ENCODE data around the gene HIVEP3.
A peak's percentile ranks its signal among the peaks of the same experiment; 100 is the strongest.

Gene HIVEP3

GRCh38 chr1:41521766-41522165, 397.0 kb downstream of the HIVEP3 start:
- no peaks in the 10 kb centered on the region for H3K27me3 Mint-ChIP-seq (ENCODE audit: low read depth)
- no peak overlapping the region for H3K27ac Mint-ChIP-seq
- no peaks in the 10 kb centered on the region for H3K9me3 Mint-ChIP-seq
- no peaks in the 10 kb centered on the region for H3K4me1 Mint-ChIP-seq (ENCODE audit: low read depth)
- no peak for DNase-seq (ENCODE audit: low spot score)
- H3K4me3 Mint-ChIP-seq, result no peak overlapping the region
- peaks cover 10% of the 10 kb centered on the region for H3K36me3 Mint-ChIP-seq (ENCODE audit: low read depth)

- Mint-ChIP-seq H3K36me3 (ENCODE audit: low read depth) (peaks cover 10% of the 10 kb centered on the region), H3K27me3 (ENCODE audit: low read depth) (no peaks in the 10 kb centered on the region), H3K4me1 (ENCODE audit: low read depth) (no peaks in the 10 kb centered on the region), H3K4me3 (no peak overlapping the region), H3K9me3 (no peaks in the 10 kb centered on the region), H3K27ac (no peak overlapping the region)
- no peak for DNase-seq (ENCODE audit: low spot score)
Observed at GRCh38 chr1:41520951-41521752, 397.6 kb downstream of the HIVEP3 start.

- H3K36me3 Mint-ChIP-seq (ENCODE audit: low read depth), result peaks cover 10% of the 10 kb centered on the region
- no peaks in the 10 kb centered on the region for H3K4me1 Mint-ChIP-seq (ENCODE audit: low read depth)
- no peak for DNase-seq (ENCODE audit: low spot score)
- H3K27ac Mint-ChIP-seq, result no peak overlapping the region
- H3K4me3 Mint-ChIP-seq, result no peak overlapping the region
- H3K9me3 Mint-ChIP-seq, result no peaks in the 10 kb centered on the region
- H3K27me3 Mint-ChIP-seq (ENCODE audit: low read depth), result no peaks in the 10 kb centered on the region
Observed at GRCh38 chr1:41519667-41520066, 399.1 kb downstream of the HIVEP3 start.

- Mint-ChIP-seq H3K27me3 (ENCODE audit: low read depth) (no peaks in the 10 kb centered on the region), H3K4me3 (no peak overlapping the region), H3K36me3 (ENCODE audit: low read depth) (peaks cover 12% of the 10 kb centered on the region), H3K4me1 (ENCODE audit: low read depth) (no peaks in the 10 kb centered on the region), H3K9me3 (no peaks in the 10 kb centered on the region), H3K27ac (no peak overlapping the region)
- no peak for DNase-seq (ENCODE audit: low spot score)
Observed at GRCh38 chr1:41518471-41518870, 400.3 kb downstream of the HIVEP3 start.

- DNase-seq (ENCODE audit: low spot score), result no peak
- Mint-ChIP-seq H3K9me3 (no peaks in the 10 kb centered on the region), H3K27ac (no peak overlapping the region), H3K4me1 (ENCODE audit: low read depth) (no peaks in the 10 kb centered on the region), H3K36me3 (ENCODE audit: low read depth) (peaks cover 14% of the 10 kb centered on the region), H3K4me3 (no peak overlapping the region), H3K27me3 (ENCODE audit: low read depth) (no peaks in the 10 kb centered on the region)
Observed at GRCh38 chr1:41517062-41517438, 401.7 kb downstream of the HIVEP3 start.

- H3K9me3 Mint-ChIP-seq, result no peaks in the 10 kb centered on the region
- no peaks in the 10 kb centered on the region for H3K4me1 Mint-ChIP-seq (ENCODE audit: low read depth)
- peaks cover 20% of the 10 kb centered on the region for H3K36me3 Mint-ChIP-seq (ENCODE audit: low read depth)
- peak; percentile 59 for DNase-seq (ENCODE audit: low spot score)
- no peak overlapping the region for H3K4me3 Mint-ChIP-seq
- H3K27ac Mint-ChIP-seq, result no peak overlapping the region
- H3K27me3 Mint-ChIP-seq (ENCODE audit: low read depth), result no peaks in the 10 kb centered on the region
Observed at GRCh38 chr1:41516168-41517061, 402.3 kb downstream of the HIVEP3 start.

- no peaks in the 10 kb centered on the region for H3K9me3 Mint-ChIP-seq
- DNase-seq (ENCODE audit: low spot score), result no peak
- H3K27me3 Mint-ChIP-seq (ENCODE audit: low read depth), result no peaks in the 10 kb centered on the region
- H3K4me3 Mint-ChIP-seq, result no peak overlapping the region
- no peaks in the 10 kb centered on the region for H3K4me1 Mint-ChIP-seq (ENCODE audit: low read depth)
- H3K36me3 Mint-ChIP-seq (ENCODE audit: low read depth), result peaks cover 25% of the 10 kb centered on the region
- H3K27ac Mint-ChIP-seq, result no peak overlapping the region
Observed at GRCh38 chr1:41515778-41516167, 402.9 kb downstream of the HIVEP3 start.

GRCh38 chr1:41515131-41515678, 403.5 kb downstream of the HIVEP3 start:
- Mint-ChIP-seq H3K4me1 (ENCODE audit: low read depth) (no peaks in the 10 kb centered on the region), H3K36me3 (ENCODE audit: low read depth) (peaks cover 25% of the 10 kb centered on the region), H3K27ac (no peak overlapping the region), H3K4me3 (no peak overlapping the region), H3K9me3 (no peaks in the 10 kb centered on the region), H3K27me3 (ENCODE audit: low read depth) (no peaks in the 10 kb centered on the region)
- DNase-seq (ENCODE audit: low spot score), result no peak

GRCh38 chr1:41514381-41514780, 404.3 kb downstream of the HIVEP3 start:
- DNase-seq (ENCODE audit: low spot score), result no peak
- H3K36me3 Mint-ChIP-seq (ENCODE audit: low read depth), result peaks cover 29% of the 10 kb centered on the region
- H3K9me3 Mint-ChIP-seq, result no peaks in the 10 kb centered on the region
- H3K4me1 Mint-ChIP-seq (ENCODE audit: low read depth), result no peaks in the 10 kb centered on the region
- H3K27ac Mint-ChIP-seq, result no peak overlapping the region
- H3K4me3 Mint-ChIP-seq, result no peak overlapping the region
- H3K27me3 Mint-ChIP-seq (ENCODE audit: low read depth), result no peaks in the 10 kb centered on the region

- Mint-ChIP-seq H3K4me1 (ENCODE audit: low read depth) (no peaks in the 10 kb centered on the region), H3K27ac (no peak overlapping the region), H3K4me3 (no peak overlapping the region), H3K36me3 (ENCODE audit: low read depth) (peaks cover 29% of the 10 kb centered on the region), H3K9me3 (no peaks in the 10 kb centered on the region), H3K27me3 (ENCODE audit: low read depth) (no peaks in the 10 kb centered on the region)
- no peak for DNase-seq (ENCODE audit: low spot score)
Observed at GRCh38 chr1:41513383-41513735, 405.4 kb downstream of the HIVEP3 start.

- Mint-ChIP-seq H3K27ac (no peak overlapping the region), H3K27me3 (ENCODE audit: low read depth) (no peaks in the 10 kb centered on the region), H3K9me3 (no peaks in the 10 kb centered on the region), H3K4me1 (ENCODE audit: low read depth) (no peaks in the 10 kb centered on the region), H3K4me3 (no peak overlapping the region), H3K36me3 (ENCODE audit: low read depth) (peaks cover 25% of the 10 kb centered on the region)
- DNase-seq (ENCODE audit: low spot score), result no peak
Observed at GRCh38 chr1:41512701-41513382, 405.9 kb downstream of the HIVEP3 start.

GRCh38 chr1:41511239-41511540, 407.5 kb downstream of the HIVEP3 start:
- H3K4me3 Mint-ChIP-seq, result no peak overlapping the region
- no peaks in the 10 kb centered on the region for H3K4me1 Mint-ChIP-seq (ENCODE audit: low read depth)
- no peak for DNase-seq (ENCODE audit: low spot score)
- H3K27me3 Mint-ChIP-seq (ENCODE audit: low read depth), result no peaks in the 10 kb centered on the region
- no peak overlapping the region for H3K27ac Mint-ChIP-seq
- H3K36me3 Mint-ChIP-seq (ENCODE audit: low read depth), result peaks cover 21% of the 10 kb centered on the region
- H3K9me3 Mint-ChIP-seq, result no peaks in the 10 kb centered on the region

GRCh38 chr1:41510531-41511238, 408.0 kb downstream of the HIVEP3 start:
- no peaks in the 10 kb centered on the region for H3K4me1 Mint-ChIP-seq (ENCODE audit: low read depth)
- no peaks in the 10 kb centered on the region for H3K9me3 Mint-ChIP-seq
- H3K27ac Mint-ChIP-seq, result no peak overlapping the region
- H3K4me3 Mint-ChIP-seq, result no peak overlapping the region
- H3K36me3 Mint-ChIP-seq (ENCODE audit: low read depth), result peaks cover 21% of the 10 kb centered on the region
- H3K27me3 Mint-ChIP-seq (ENCODE audit: low read depth), result no peaks in the 10 kb centered on the region
- DNase-seq (ENCODE audit: low spot score), result no peak

Measured in T-helper 2 cell treated with Interferon-gamma antibody and Interleukin-4, amounts not matched to agents 5 μg/mL and 100 μg/mL, for 36 hours (primary cell).